GM12875 (cell line): ENCODE results near the gene INSR.

Source experiments
- H3K4me3 ChIP-seq: one replicate; pipeline ENCODE4 v1.5.1; 2011; ENCODE audit warnings: low read depth, low read length, control low read depth
- CTCF ChIP-seq: IDR thresholded peaks from 2 replicates; pipeline ENCODE4 v1.5.1; 2011; ENCODE audit warnings: low read depth, mild to moderate bottlenecking, control low read depth, inconsistent platforms, low read length, moderate library complexity, borderline replicate concordance; ENCODE audit not compliant: insufficient read depth

Gene INSR

GRCh38 chr19:7063764-7064418, 230.3 kb downstream of the INSR start:
- H3K4me3 ChIP-seq, result no peak overlapping the region
- no peak for TF ChIP-seq CTCF

- H3K4me3 ChIP-seq, result no peak overlapping the region
- no peak for TF ChIP-seq CTCF
These were observed 230.9 kb downstream of the INSR start for GRCh38 chr19:7063339-7063738.
